HEK293T (cell line): Measurements from ENCODE around the gene TEX10.
"Not testable (repeated sequence)": the region's sequence is repeated elsewhere in the genome, so short reads cannot be mapped to it uniquely, and the experiment has no call there.

ENCODE experiments used
- ARNT ChIP-seq: fragments of 450-650 bp; IDR thresholded peaks from 2 replicates; pipeline ENCODE4 v1.6.1; 2017; ENCODE audit warnings: mild to moderate bottlenecking
- BHLHE40 ChIP-seq: fragments of 450-650 bp; IDR thresholded peaks from 2 replicates; pipeline ENCODE4 v1.6.1; 2016; ENCODE audit warnings: mild to moderate bottlenecking, moderate library complexity, borderline replicate concordance
- FOXK2 ChIP-seq: fragments of 450-650 bp; IDR thresholded peaks from 2 replicates; pipeline ENCODE4 v1.6.1; 2016; ENCODE audit warnings: mild to moderate bottlenecking
- LEF1 ChIP-seq: fragments of 450-650 bp; IDR thresholded peaks from 2 replicates; pipeline ENCODE4 v1.6.1; 2017; ENCODE audit warnings: mild to moderate bottlenecking, borderline replicate concordance
- NFRKB ChIP-seq: fragments of 450-650 bp; IDR thresholded peaks from 2 replicates; pipeline ENCODE4 v1.6.1; 2016; ENCODE audit warnings: mild to moderate bottlenecking, moderate library complexity
- SP1 ChIP-seq: fragments of 450-650 bp; IDR thresholded peaks from 2 replicates; pipeline ENCODE4 v1.6.1; 2017
- SUZ12 ChIP-seq: fragments of 450-650 bp; IDR thresholded peaks from 2 replicates; pipeline ENCODE4 v1.6.1; 2016; ENCODE audit warnings: mild to moderate bottlenecking
- TARDBP ChIP-seq: fragments of 450-650 bp; IDR thresholded peaks from 2 replicates; pipeline ENCODE4 v1.6.1; 2016
- ZNF384 ChIP-seq: fragments of 450-650 bp; IDR thresholded peaks from 2 replicates; pipeline ENCODE4 v1.6.1; 2016

- TF ChIP-seq FOXK2, ARNT, TARDBP, ZNF384, SP1, NFRKB, BHLHE40, SUZ12, LEF1: not testable (repeated sequence)
Measured at GRCh38 chr9:100392989-100393388, 40.2 kb upstream of the TEX10 start.
